Loucy (cell line): ENCODE measurements around the gene SCGB2B2.

Experiments
- H2AFZ ChIP-seq: fragments of 200-600 bp; sonication (generic); 2 replicates; pipeline ENCODE4 v1.6.0; 2016; ENCODE audit warnings: antibody characterized with exemption, mild to moderate bottlenecking, low read length, moderate library complexity
- H3F3A ChIP-seq: fragments of 200-600 bp; 2 replicates; pipeline ENCODE4 v1.6.0; 2016; ENCODE audit warnings: antibody characterized with exemption, low read depth, mild to moderate bottlenecking
- H3K27me3 ChIP-seq: fragments of 200-600 bp; sonication (generic); 2 replicates; pipeline ENCODE4 v1.6.1; 2014; ENCODE audit warnings: low read length, mild to moderate bottlenecking; ENCODE audit not compliant: insufficient read depth, poor library complexity, severe bottlenecking
- H3K36me3 ChIP-seq: fragments of 200-600 bp; sonication (generic); 2 replicates; pipeline ENCODE4 v1.6.1; 2016; ENCODE audit warnings: low read length; ENCODE audit not compliant: insufficient read depth
- H3K4me1 ChIP-seq: fragments of 200-600 bp; sonication (generic); 2 replicates; pipeline ENCODE4 v1.5.1; 2014; ENCODE audit warnings: low read length, mild to moderate bottlenecking; ENCODE audit not compliant: insufficient read depth, poor library complexity, severe bottlenecking
- H3K4me2 ChIP-seq: fragments of 200-600 bp; sonication (generic); 2 replicates; pipeline ENCODE4 v1.6.0; 2014; ENCODE audit warnings: antibody characterized with exemption, low read length, low read depth, mild to moderate bottlenecking; ENCODE audit not compliant: poor library complexity, severe bottlenecking
- H3K4me3 ChIP-seq: fragments of 200-600 bp; sonication (generic); 2 replicates; pipeline ENCODE4 v1.5.1; 2014; ENCODE audit warnings: low read length, mild to moderate bottlenecking, mixed read lengths; ENCODE audit not compliant: poor library complexity, severe bottlenecking
- H3K79me2 ChIP-seq: fragments of 200-600 bp; sonication (generic); 2 replicates; pipeline ENCODE4 v1.6.1; 2014; ENCODE audit warnings: low read length; ENCODE audit not compliant: insufficient read depth
- H3K9ac ChIP-seq: fragments of 200-600 bp; sonication (generic); 2 replicates; pipeline ENCODE4 v1.6.0; 2014; ENCODE audit warnings: mild to moderate bottlenecking, low read depth, low read length, moderate library complexity; ENCODE audit not compliant: poor library complexity, severe bottlenecking
- H3K9me2 ChIP-seq: fragments of 200-600 bp; sonication (generic); replicated peaks from 2 replicates; pipeline ENCODE4 v1.6.1; 2016; ENCODE audit warnings: low read depth, low read length, mixed read lengths
- H3K9me3 ChIP-seq: fragments of 200-600 bp; sonication (generic); 2 replicates; pipeline ENCODE4 v1.6.1; 2014; ENCODE audit warnings: mild to moderate bottlenecking, antibody characterized with exemption, low read length, low read depth; ENCODE audit not compliant: insufficient read depth
- H4K20me1 ChIP-seq: fragments of 200-600 bp; sonication (generic); 2 replicates; pipeline ENCODE4 v1.6.0; 2014; ENCODE audit warnings: antibody characterized with exemption, low read length, mild to moderate bottlenecking; ENCODE audit not compliant: insufficient read depth, poor library complexity, severe bottlenecking
- CTCF ChIP-seq: fragments of 200-600 bp; sonication (generic); conservative IDR thresholded peaks from 2 replicates; pipeline ENCODE4 v1.5.1; 2014; ENCODE audit warnings: mild to moderate bottlenecking, antibody characterized with exemption, low read length
- EZH2phosphoT487 ChIP-seq: fragments of 200-600 bp; IDR thresholded peaks from 2 replicates; pipeline ENCODE4 v1.6.1; 2018; ENCODE audit warnings: antibody characterized with exemption, mild to moderate bottlenecking, moderate library complexity, borderline replicate concordance

SCGB2B2 gene

GRCh38 chr19:34649886-34650543, 26.9 kb downstream of the SCGB2B2 start:
- Histone ChIP-seq H3K9ac (no peak overlapping the region), H4K20me1 (no peaks in the 10 kb centered on the region), H3K9me3 (no peaks in the 10 kb centered on the region), H3K79me2 (no peaks in the 10 kb centered on the region), H2AFZ (no peak overlapping the region), H3K4me3 (no peak overlapping the region), H3K4me1 (no peaks in the 10 kb centered on the region), H3K9me2 (no peaks in the 10 kb centered on the region), H3F3A (no peaks in the 10 kb centered on the region), H3K27me3 (no peaks in the 10 kb centered on the region), H3K4me2 (no peak overlapping the region), H3K36me3 (no peaks in the 10 kb centered on the region)
- TF ChIP-seq CTCF (no peak), EZH2phosphoT487 (no peak)

- no peaks in the 10 kb centered on the region for H3K9me3 ChIP-seq
- H3K36me3 ChIP-seq = no peaks in the 10 kb centered on the region
- H3K4me1 ChIP-seq = no peaks in the 10 kb centered on the region
- H2AFZ ChIP-seq = no peak overlapping the region
- no peaks in the 10 kb centered on the region for H3K27me3 ChIP-seq
- no peaks in the 10 kb centered on the region for H3K79me2 ChIP-seq
- H4K20me1 ChIP-seq = no peaks in the 10 kb centered on the region
- H3K9ac ChIP-seq = no peak overlapping the region
- H3K4me2 ChIP-seq = no peak overlapping the region
- H3F3A ChIP-seq = no peaks in the 10 kb centered on the region
- H3K9me2 ChIP-seq = no peaks in the 10 kb centered on the region
- H3K4me3 ChIP-seq = no peak overlapping the region
- TF ChIP-seq EZH2phosphoT487 (no peak), CTCF (no peak)
Measured at GRCh38 chr19:34645551-34645950, 31.4 kb downstream of the SCGB2B2 start.

- no peak for TF ChIP-seq CTCF
- Histone ChIP-seq H3F3A (no peaks in the 10 kb centered on the region), H3K9me2 (no peaks in the 10 kb centered on the region), H3K27me3 (no peaks in the 10 kb centered on the region), H3K79me2 (no peaks in the 10 kb centered on the region), H3K4me2 (no peak overlapping the region), H3K9ac (no peak overlapping the region), H3K36me3 (no peaks in the 10 kb centered on the region), H3K9me3 (no peaks in the 10 kb centered on the region), H3K4me3 (no peak overlapping the region), H2AFZ (no peak overlapping the region), H3K4me1 (no peaks in the 10 kb centered on the region), H4K20me1 (no peaks in the 10 kb centered on the region)
Measured at GRCh38 chr19:34644991-34645461, 31.9 kb downstream of the SCGB2B2 start.
